DOHH2 (cell line): Measurements from ENCODE around the gene SSBP3.

ENCODE experiments used
- EZH2phosphoT487 ChIP-seq: fragments of 200-600 bp; sonication (generic); IDR thresholded peaks from 2 replicates; pipeline ENCODE4 v1.6.1; 2017; ENCODE audit warnings: borderline replicate concordance, mild to moderate bottlenecking, antibody characterized with exemption, low read length, moderate library complexity, mixed read lengths
- TF ChIP-seq, protein P1 (sequence below): fragments of 200-600 bp; sonication (generic); IDR thresholded peaks from one replicate; pipeline ENCODE4 v1.5.1; 2014; ENCODE audit warnings: antibody characterized with exemption, mild to moderate bottlenecking, low read depth, low read length; ENCODE audit not compliant: poor library complexity, severe bottlenecking

- TF ChIP-seq, protein P1, sequence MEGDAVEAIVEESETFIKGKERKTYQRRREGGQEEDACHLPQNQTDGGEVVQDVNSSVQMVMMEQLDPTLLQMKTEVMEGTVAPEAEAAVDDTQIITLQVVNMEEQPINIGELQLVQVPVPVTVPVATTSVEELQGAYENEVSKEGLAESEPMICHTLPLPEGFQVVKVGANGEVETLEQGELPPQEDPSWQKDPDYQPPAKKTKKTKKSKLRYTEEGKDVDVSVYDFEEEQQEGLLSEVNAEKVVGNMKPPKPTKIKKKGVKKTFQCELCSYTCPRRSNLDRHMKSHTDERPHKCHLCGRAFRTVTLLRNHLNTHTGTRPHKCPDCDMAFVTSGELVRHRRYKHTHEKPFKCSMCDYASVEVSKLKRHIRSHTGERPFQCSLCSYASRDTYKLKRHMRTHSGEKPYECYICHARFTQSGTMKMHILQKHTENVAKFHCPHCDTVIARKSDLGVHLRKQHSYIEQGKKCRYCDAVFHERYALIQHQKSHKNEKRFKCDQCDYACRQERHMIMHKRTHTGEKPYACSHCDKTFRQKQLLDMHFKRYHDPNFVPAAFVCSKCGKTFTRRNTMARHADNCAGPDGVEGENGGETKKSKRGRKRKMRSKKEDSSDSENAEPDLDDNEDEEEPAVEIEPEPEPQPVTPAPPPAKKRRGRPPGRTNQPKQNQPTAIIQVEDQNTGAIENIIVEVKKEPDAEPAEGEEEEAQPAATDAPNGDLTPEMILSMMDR, result no peak
- no peak for TF ChIP-seq EZH2phosphoT487
Measured at GRCh38 chr1:54245501-54245900, 160.7 kb downstream of the SSBP3 start.
